Measurements from ENCODE around the gene NELL1.

Gene NELL1

GRCh38 chr11:21546703-21547102 is 877.3 kb downstream of the NELL1 start:
- no peaks in the 10 kb centered on the region for H3K9me3 ChIP-seq (ENCODE audit: insufficient read depth, low read depth, low read length)
- WGBS (ENCODE audit: extremely low coverage, insufficient coverage, insufficient read length) = no CpG with 5 or more reads among the region's 1 CpG
- H3K14ac ChIP-seq (ENCODE audit: low read length) = no peak overlapping the region
- H3K4me1 ChIP-seq (ENCODE audit: control insufficient read depth in 1 of 2, insufficient read depth in 2 of 2, low read length in 2 of 2) = no peaks in the 10 kb centered on the region
- H3K18ac ChIP-seq (ENCODE audit: low read length) = no peak overlapping the region
- H2BK5ac ChIP-seq (ENCODE audit: low read depth, low read length, poor library complexity) = no peak overlapping the region
- H4K12ac ChIP-seq (ENCODE audit: low read depth, low read length) = no peak overlapping the region
- H2AFZ ChIP-seq (ENCODE audit: insufficient read depth, low read length, poor library complexity) = no peak overlapping the region
- H4K91ac ChIP-seq (ENCODE audit: low read depth, low read length) = no peak overlapping the region
- H3K4ac ChIP-seq (ENCODE audit: low read depth, low read length) = no peak overlapping the region
- H3K79me2 ChIP-seq (ENCODE audit: control insufficient read depth, insufficient read depth, low read length, poor library complexity) = no peaks in the 10 kb centered on the region
- H3K9ac ChIP-seq (ENCODE audit: low read length) = no peak overlapping the region
- no peaks in the 10 kb centered on the region for H3K36me3 ChIP-seq (ENCODE audit: control insufficient read depth in 1 of 2, insufficient read depth in 2 of 2, low read length in 2 of 2)
- no peak overlapping the region for H3K4me3 ChIP-seq (ENCODE audit: low read depth, low read length)
- no peak overlapping the region for H3K4me2 ChIP-seq (ENCODE audit: low read length)
- no peak overlapping the region for H3K23ac ChIP-seq (ENCODE audit: low read length)
- no peak for DNase-seq
- no peak overlapping the region for H2AK5ac ChIP-seq (ENCODE audit: low read length)
- H3K27me3 ChIP-seq (ENCODE audit: insufficient read depth, low read length) = no peaks in the 10 kb centered on the region
- no peak overlapping the region for H2BK12ac ChIP-seq (ENCODE audit: low read length)
- H3K79me1 ChIP-seq (ENCODE audit: low read length) = no peaks in the 10 kb centered on the region
- no peak overlapping the region for H2BK120ac ChIP-seq (ENCODE audit: insufficient read depth, low read length, poor library complexity)
- no peak overlapping the region for H4K8ac ChIP-seq (ENCODE audit: low read depth, low read length)
- H3K27ac ChIP-seq (ENCODE audit: low read depth, low read length) = no peak overlapping the region

GRCh38 chr11:21552911-21553310 is 883.5 kb downstream of the NELL1 start:
- Histone ChIP-seq H3K4me3 (ENCODE audit: low read depth, low read length) (no peak overlapping the region), H2BK120ac (ENCODE audit: insufficient read depth, low read length, poor library complexity) (no peak overlapping the region), H2AK5ac (ENCODE audit: low read length) (no peak overlapping the region), H3K23ac (ENCODE audit: low read length) (no peak overlapping the region), H4K91ac (ENCODE audit: low read depth, low read length) (no peak overlapping the region), H3K9ac (ENCODE audit: low read length) (no peak overlapping the region), H3K36me3 (ENCODE audit: control insufficient read depth in 1 of 2, insufficient read depth in 2 of 2, low read length in 2 of 2) (no peaks in the 10 kb centered on the region), H4K12ac (ENCODE audit: low read depth, low read length) (no peak overlapping the region), H2BK12ac (ENCODE audit: low read length) (no peak overlapping the region), H3K79me2 (ENCODE audit: control insufficient read depth, insufficient read depth, low read length, poor library complexity) (no peaks in the 10 kb centered on the region), H3K14ac (ENCODE audit: low read length) (no peak overlapping the region), H2AFZ (ENCODE audit: insufficient read depth, low read length, poor library complexity) (no peak overlapping the region), H3K4me1 (ENCODE audit: control insufficient read depth in 1 of 2, insufficient read depth in 2 of 2, low read length in 2 of 2) (no peaks in the 10 kb centered on the region), H2BK5ac (ENCODE audit: low read depth, low read length, poor library complexity) (no peak overlapping the region), H3K4me2 (ENCODE audit: low read length) (no peak overlapping the region), H3K27ac (ENCODE audit: low read depth, low read length) (no peak overlapping the region), H3K4ac (ENCODE audit: low read depth, low read length) (no peak overlapping the region), H4K8ac (ENCODE audit: low read depth, low read length) (no peak overlapping the region), H3K9me3 (ENCODE audit: insufficient read depth, low read depth, low read length) (no peaks in the 10 kb centered on the region), H3K79me1 (ENCODE audit: low read length) (no peaks in the 10 kb centered on the region), H3K27me3 (ENCODE audit: insufficient read depth, low read length) (no peaks in the 10 kb centered on the region), H3K18ac (ENCODE audit: low read length) (no peak overlapping the region)
- no CpG with 5 or more reads among the region's 1 CpG for WGBS (ENCODE audit: extremely low coverage, insufficient coverage, insufficient read length)
- DNase-seq = no peak

- no peak overlapping the region for H3K14ac ChIP-seq (ENCODE audit: low read length)
- H3K79me1 ChIP-seq (ENCODE audit: low read length) = no peaks in the 10 kb centered on the region
- H3K27ac ChIP-seq (ENCODE audit: low read depth, low read length) = no peak overlapping the region
- DNase-seq = no peak
- no peak overlapping the region for H2BK120ac ChIP-seq (ENCODE audit: insufficient read depth, low read length, poor library complexity)
- H3K27me3 ChIP-seq (ENCODE audit: insufficient read depth, low read length) = no peaks in the 10 kb centered on the region
- H3K4me2 ChIP-seq (ENCODE audit: low read length) = no peak overlapping the region
- no peak overlapping the region for H3K4me3 ChIP-seq (ENCODE audit: low read depth, low read length)
- no peak overlapping the region for H4K8ac ChIP-seq (ENCODE audit: low read depth, low read length)
- H2AK5ac ChIP-seq (ENCODE audit: low read length) = no peak overlapping the region
- no peak overlapping the region for H2AFZ ChIP-seq (ENCODE audit: insufficient read depth, low read length, poor library complexity)
- H3K23ac ChIP-seq (ENCODE audit: low read length) = no peak overlapping the region
- H3K9me3 ChIP-seq (ENCODE audit: insufficient read depth, low read depth, low read length) = no peaks in the 10 kb centered on the region
- no peak overlapping the region for H4K91ac ChIP-seq (ENCODE audit: low read depth, low read length)
- no peak overlapping the region for H3K4ac ChIP-seq (ENCODE audit: low read depth, low read length)
- no peaks in the 10 kb centered on the region for H3K36me3 ChIP-seq (ENCODE audit: control insufficient read depth in 1 of 2, insufficient read depth in 2 of 2, low read length in 2 of 2)
- no peak overlapping the region for H4K12ac ChIP-seq (ENCODE audit: low read depth, low read length)
- no peaks in the 10 kb centered on the region for H3K79me2 ChIP-seq (ENCODE audit: control insufficient read depth, insufficient read depth, low read length, poor library complexity)
- H2BK5ac ChIP-seq (ENCODE audit: low read depth, low read length, poor library complexity) = no peak overlapping the region
- WGBS (ENCODE audit: extremely low coverage, insufficient coverage, insufficient read length) = no CpG with 5 or more reads among the region's 1 CpG
- no peak overlapping the region for H3K18ac ChIP-seq (ENCODE audit: low read length)
- no peak overlapping the region for H3K9ac ChIP-seq (ENCODE audit: low read length)
- H3K4me1 ChIP-seq (ENCODE audit: control insufficient read depth in 1 of 2, insufficient read depth in 2 of 2, low read length in 2 of 2) = no peaks in the 10 kb centered on the region
- no peak overlapping the region for H2BK12ac ChIP-seq (ENCODE audit: low read length)
Measured at GRCh38 chr11:21553795-21554194, 884.4 kb downstream of the NELL1 start.

GRCh38 chr11:21554284-21554683 is 884.9 kb downstream of the NELL1 start:
- Histone ChIP-seq H3K9me3 (ENCODE audit: insufficient read depth, low read depth, low read length) (no peaks in the 10 kb centered on the region), H3K27me3 (ENCODE audit: insufficient read depth, low read length) (no peaks in the 10 kb centered on the region), H3K23ac (ENCODE audit: low read length) (no peak overlapping the region), H4K8ac (ENCODE audit: low read depth, low read length) (no peak overlapping the region), H3K4me1 (ENCODE audit: control insufficient read depth in 1 of 2, insufficient read depth in 2 of 2, low read length in 2 of 2) (no peaks in the 10 kb centered on the region), H3K4ac (ENCODE audit: low read depth, low read length) (no peak overlapping the region), H2BK5ac (ENCODE audit: low read depth, low read length, poor library complexity) (no peak overlapping the region), H4K91ac (ENCODE audit: low read depth, low read length) (no peak overlapping the region), H2BK12ac (ENCODE audit: low read length) (no peak overlapping the region), H3K27ac (ENCODE audit: low read depth, low read length) (no peak overlapping the region), H2AFZ (ENCODE audit: insufficient read depth, low read length, poor library complexity) (no peak overlapping the region), H3K79me2 (ENCODE audit: control insufficient read depth, insufficient read depth, low read length, poor library complexity) (no peaks in the 10 kb centered on the region), H2AK5ac (ENCODE audit: low read length) (no peak overlapping the region), H3K79me1 (ENCODE audit: low read length) (no peaks in the 10 kb centered on the region), H3K18ac (ENCODE audit: low read length) (no peak overlapping the region), H3K14ac (ENCODE audit: low read length) (no peak overlapping the region), H4K12ac (ENCODE audit: low read depth, low read length) (no peak overlapping the region), H2BK120ac (ENCODE audit: insufficient read depth, low read length, poor library complexity) (no peak overlapping the region), H3K9ac (ENCODE audit: low read length) (no peak overlapping the region), H3K4me3 (ENCODE audit: low read depth, low read length) (no peak overlapping the region), H3K4me2 (ENCODE audit: low read length) (no peak overlapping the region), H3K36me3 (ENCODE audit: control insufficient read depth in 1 of 2, insufficient read depth in 2 of 2, low read length in 2 of 2) (no peaks in the 10 kb centered on the region)
- no CpG with 5 or more reads among the region's 3 CpGs for WGBS (ENCODE audit: extremely low coverage, insufficient coverage, insufficient read length)
- no peak for DNase-seq

Measured in trophoblast cell (in vitro differentiated cells and primary cell).